VCaP (cell line): Measurements from ENCODE around the gene PLIN1.

Source experiments
- H3K27ac ChIP-seq: fragments of 450-650 bp; 2 replicates; pipeline ENCODE4 v1.5.1; 2017
- TF ChIP-seq, protein P1 (sequence below): fragments of 450-650 bp; conservative IDR thresholded peaks from 2 replicates; pipeline ENCODE4 v1.5.1; 2017; ENCODE audit warnings: mild to moderate bottlenecking, moderate library complexity

The PLIN1 gene

DNA sequence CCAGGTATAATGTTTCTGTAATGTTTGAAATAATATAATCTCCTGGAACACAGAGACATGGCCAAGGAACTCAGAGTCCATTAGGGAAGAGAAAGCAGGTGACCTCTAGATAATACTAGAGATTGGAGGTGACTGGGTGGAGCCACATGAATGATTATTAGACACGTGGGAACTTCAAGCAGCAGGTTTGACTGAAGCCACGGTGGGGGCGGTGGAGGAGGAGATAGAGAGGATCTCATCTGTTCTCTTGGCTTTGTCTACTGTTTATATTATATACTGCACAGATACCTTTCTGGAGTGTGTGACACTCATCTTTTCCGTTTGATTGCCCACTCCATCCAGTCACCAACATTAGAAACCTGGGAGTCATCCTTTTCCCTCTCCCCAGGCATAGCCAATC lies 57.6 kb downstream of the PLIN1 start:
- TF ChIP-seq, protein P1, sequence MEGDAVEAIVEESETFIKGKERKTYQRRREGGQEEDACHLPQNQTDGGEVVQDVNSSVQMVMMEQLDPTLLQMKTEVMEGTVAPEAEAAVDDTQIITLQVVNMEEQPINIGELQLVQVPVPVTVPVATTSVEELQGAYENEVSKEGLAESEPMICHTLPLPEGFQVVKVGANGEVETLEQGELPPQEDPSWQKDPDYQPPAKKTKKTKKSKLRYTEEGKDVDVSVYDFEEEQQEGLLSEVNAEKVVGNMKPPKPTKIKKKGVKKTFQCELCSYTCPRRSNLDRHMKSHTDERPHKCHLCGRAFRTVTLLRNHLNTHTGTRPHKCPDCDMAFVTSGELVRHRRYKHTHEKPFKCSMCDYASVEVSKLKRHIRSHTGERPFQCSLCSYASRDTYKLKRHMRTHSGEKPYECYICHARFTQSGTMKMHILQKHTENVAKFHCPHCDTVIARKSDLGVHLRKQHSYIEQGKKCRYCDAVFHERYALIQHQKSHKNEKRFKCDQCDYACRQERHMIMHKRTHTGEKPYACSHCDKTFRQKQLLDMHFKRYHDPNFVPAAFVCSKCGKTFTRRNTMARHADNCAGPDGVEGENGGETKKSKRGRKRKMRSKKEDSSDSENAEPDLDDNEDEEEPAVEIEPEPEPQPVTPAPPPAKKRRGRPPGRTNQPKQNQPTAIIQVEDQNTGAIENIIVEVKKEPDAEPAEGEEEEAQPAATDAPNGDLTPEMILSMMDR = no peak
- H3K27ac ChIP-seq = no peak overlapping the region

DNA sequence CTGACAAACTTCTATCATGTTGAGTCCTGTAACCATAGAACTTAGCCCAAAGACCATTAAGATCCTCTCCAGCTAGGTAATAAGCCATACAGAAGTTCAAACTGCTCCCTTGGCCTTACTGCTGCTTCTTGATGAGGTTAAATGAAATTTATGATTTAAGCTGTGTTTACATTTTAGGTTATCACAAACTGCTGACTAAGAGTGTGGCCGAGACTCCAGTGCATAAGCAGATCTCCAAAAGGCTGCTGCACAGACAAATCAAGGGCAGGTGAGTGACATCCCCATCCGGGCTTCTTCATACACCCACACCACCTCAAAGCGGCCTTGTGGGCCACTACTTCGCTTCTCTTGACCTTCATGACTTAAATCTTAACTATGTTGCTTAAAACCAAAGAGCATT lies 62.9 kb downstream of the PLIN1 start:
- TF ChIP-seq, protein P1 = no peak
- H3K27ac ChIP-seq = no peak overlapping the region

DNA sequence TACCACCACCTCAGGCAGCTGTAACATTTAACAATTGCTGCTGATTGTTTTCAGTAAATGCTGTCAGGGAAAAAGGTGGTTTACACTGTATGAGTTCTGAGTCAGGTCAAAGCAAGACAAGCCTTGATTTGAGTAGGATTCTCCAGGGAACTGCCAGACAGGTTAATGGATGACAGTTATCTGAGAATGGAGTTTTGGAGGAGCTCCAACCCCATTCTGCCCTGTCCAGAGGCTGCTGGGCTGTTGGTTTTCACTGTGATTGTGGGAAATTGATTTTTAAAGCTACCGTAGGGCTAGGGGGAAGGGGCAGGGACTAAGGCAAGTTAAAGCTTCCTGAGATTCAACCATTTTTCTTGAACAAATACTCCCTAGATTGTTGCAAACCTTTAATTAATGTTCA lies 64.0 kb downstream of the PLIN1 start:
- TF ChIP-seq, protein P1 = no peak
- H3K27ac ChIP-seq = no peak overlapping the region
